GM12878 (cell line): ENCODE results near the gene TDRD9. TPM values are rescaled to one million over a fixed set of nuclear protein-coding genes. Genes with fewer than 3 reads are reported as not detected.

ENCODE experiments used
- ATAC-seq: fragments of 200-7000 bp; cut with Tn5 transposase; 3 replicates; pipeline ENCODE4 v1.9.1; 2020; ENCODE audit warnings: mild to moderate bottlenecking, moderate library complexity
- BruUV-seq: library from RNA; stranded (reverse); fragments of 400-500 nt; replicated peaks from 2 replicates; lab custom pipeline; 2021; lab: Mats Ljungman, UMichigan
- CTCF ChIA-PET: fragments of 300-600 bp; sonication (Branson Sonifier 250); formaldehyde crosslinking; extraction: SDS; loops from one replicate; lab custom pipeline; 2021; ENCODE audit warnings: inconsistent platforms; lab: Yijun Ruan, JAX
- POLR2A ChIA-PET: fragments of 350-600 bp; formaldehyde crosslinking; extraction: SDS; loops from one replicate; lab custom pipeline; 2021; ENCODE audit warnings: inconsistent platforms; lab: Charles Lee
- RAD21 ChIA-PET: fragments of 300-600 bp; sonication (Branson Sonifier 250); formaldehyde crosslinking; loops from one replicate; lab custom pipeline; 2023; ENCODE audit warnings: antibody characterized with exemption; ENCODE audit not compliant: unreplicated experiment; lab: Charles Lee
- SMC1A ChIA-PET: fragments of 300-600 bp; sonication (Branson Sonifier 250); formaldehyde crosslinking; loops from one replicate; lab custom pipeline; 2023; ENCODE audit not compliant: unreplicated experiment, uncharacterized antibody; lab: Charles Lee
- DNase-seq: peaks from one replicate; pipeline ENCODE4 v3.0.0-alpha.2; 2011; ENCODE audit warnings: low read depth, low spot score
- FAIRE-seq: peaks from 3 replicates; lab custom pipeline; 2011; peaks lifted over from hg19 to GRCh38; lab: Jason Lieb, UNC
- H2AFZ ChIP-seq: 2 replicates; pipeline ENCODE4 v1.6.0; 2011; ENCODE audit warnings: low read depth, low read length, control low read depth; ENCODE audit not compliant: control insufficient read depth
- H3K27ac ChIP-seq: 2 replicates; pipeline ENCODE4 v1.5.1; 2011; ENCODE audit warnings: control low read depth; ENCODE audit not compliant: control insufficient read depth, insufficient read depth
- H3K27me3 ChIP-seq, 2 experiments: replicated peaks in 1 of 2; 2 replicates each; pipeline versions ENCODE4 v1.6.0 to v1.6.1; 2011; ENCODE audit warnings: low read length in 1 of 2; ENCODE audit not compliant: control insufficient read depth in 2 of 2, insufficient read depth in 2 of 2
- H3K36me3 ChIP-seq, 2 experiments: 2 replicates each; pipeline ENCODE4 v1.5.1; 2011; ENCODE audit warnings: low read length in 1 of 2; ENCODE audit not compliant: control insufficient read depth in 2 of 2, insufficient read depth in 2 of 2
- H3K4me1 ChIP-seq: 2 replicates; pipeline ENCODE4 v1.6.1; 2011; ENCODE audit warnings: mild to moderate bottlenecking, low read length, moderate library complexity, mixed read lengths; ENCODE audit not compliant: control insufficient read depth, insufficient read depth
- H3K4me2 ChIP-seq: 2 replicates; pipeline ENCODE4 v1.6.0; 2011; ENCODE audit warnings: control low read depth; ENCODE audit not compliant: control insufficient read depth, insufficient read depth
- H3K4me3 ChIP-seq: fragments of 200-600 bp; sonication (generic); 2 replicates; pipeline ENCODE4 v1.5.1; 2016
- H3K79me2 ChIP-seq: 2 replicates; pipeline ENCODE4 v1.6.0; 2011; ENCODE audit warnings: low read length; ENCODE audit not compliant: control insufficient read depth, insufficient read depth
- H3K9ac ChIP-seq: 2 replicates; pipeline ENCODE4 v1.8.0; 2011; ENCODE audit warnings: low read length, control low read depth, mixed read lengths; ENCODE audit not compliant: control insufficient read depth, insufficient read depth
- H3K9me3 ChIP-seq: replicated peaks from 3 replicates; pipeline ENCODE4 v1.5.1; 2011; ENCODE audit warnings: mild to moderate bottlenecking, low read length; ENCODE audit not compliant: control insufficient read depth, insufficient read depth
- H4K20me1 ChIP-seq: 2 replicates; pipeline ENCODE4 v1.6.0; 2011; ENCODE audit not compliant: control insufficient read depth, insufficient read depth
- CREB1 ChIP-seq: IDR thresholded peaks from 2 replicates; pipeline ENCODE4 v1.6.1; 2012; ENCODE audit warnings: low read depth, mild to moderate bottlenecking, inconsistent platforms
- GABPA ChIP-seq: IDR thresholded peaks from 2 replicates; pipeline ENCODE4 v1.6.1; 2014; ENCODE audit warnings: antibody characterized with exemption, low read depth, mild to moderate bottlenecking, inconsistent platforms
- MEF2B ChIP-seq: fragments of 450-650 bp; IDR thresholded peaks from 2 replicates; pipeline ENCODE4 v1.6.1; 2018; ENCODE audit warnings: mild to moderate bottlenecking, moderate library complexity; ENCODE audit not compliant: partially characterized antibody, poor library complexity, severe bottlenecking
- NFYB ChIP-seq: IDR thresholded peaks from 2 replicates; pipeline ENCODE4 v1.6.1; 2011; ENCODE audit warnings: low read depth, mild to moderate bottlenecking, low read length, improper control_type of control experiment, moderate library complexity; ENCODE audit not compliant: insufficient read depth
- NR2C1 ChIP-seq: fragments of 450-650 bp; IDR thresholded peaks from 2 replicates; pipeline ENCODE4 v1.6.1; 2017; ENCODE audit warnings: antibody characterized with exemption, mild to moderate bottlenecking, moderate library complexity
- PML ChIP-seq: IDR thresholded peaks from 2 replicates; pipeline ENCODE4 v1.6.1; 2012; ENCODE audit warnings: low read length, inconsistent platforms
- PRDM15 ChIP-seq: fragments of 450-650 bp; formaldehyde crosslinking; IDR thresholded peaks from 2 replicates; pipeline ENCODE4 v1.4.0; 2020; ENCODE audit warnings: mild to moderate bottlenecking, moderate library complexity
- SKIL ChIP-seq: fragments of 450-650 bp; IDR thresholded peaks from 2 replicates; pipeline ENCODE4 v1.6.1; 2017; ENCODE audit warnings: mild to moderate bottlenecking, low read depth, inconsistent platforms; ENCODE audit not compliant: poor library complexity, severe bottlenecking
- STAT1 ChIP-seq: fragments of 450-650 bp; conservative IDR thresholded peaks from 2 replicates; pipeline ENCODE4 v1.6.1; 2014; ENCODE audit warnings: antibody characterized with exemption, mild to moderate bottlenecking
- TCF3 ChIP-seq: IDR thresholded peaks from 2 replicates; pipeline ENCODE4 v1.6.1; 2012; ENCODE audit warnings: low read depth, mild to moderate bottlenecking, low read length, borderline replicate concordance; ENCODE audit not compliant: insufficient read depth
- TCF7 ChIP-seq: IDR thresholded peaks from 2 replicates; pipeline ENCODE4 v1.6.1; 2014; ENCODE audit warnings: antibody characterized with exemption, borderline replicate concordance
- ZNF384 ChIP-seq: IDR thresholded peaks from 2 replicates; pipeline ENCODE4 v1.6.1; 2012; ENCODE audit warnings: low read depth, mild to moderate bottlenecking, low read length, improper control_type of control experiment, borderline replicate concordance
- ZZZ3 ChIP-seq: IDR thresholded peaks from 2 replicates; pipeline ENCODE4 v1.6.1; 2011; ENCODE audit warnings: low read depth; ENCODE audit not compliant: control insufficient read depth, insufficient read length
- WGBS: methylation state at CpG from one replicate; pipeline ENCODE4 v1.1.6; 2016; ENCODE audit warnings: low lambda C conversion rate; ENCODE audit not compliant: insufficient replicate concordance, insufficient coverage; ENCODE audit errors: missing lambda C conversion rate; 5-methylcytosine and 5-hydroxymethylcytosine counted together
- in situ Hi-C: fragments of 300-500 bp; cut with MboI; formaldehyde crosslinking; loops from 9 replicates; pipeline ENCODE4 v1.14.3; 2018; ENCODE audit warnings: mixed read lengths
- intact Hi-C: fragments of 100-400 bp; cut with micrococcal nuclease; formaldehyde crosslinking; loops from one replicate; pipeline ENCODE4 v1.14.2; 2022; ENCODE audit not compliant: unreplicated experiment
- polyA plus RNA-seq, 11 experiments: library from polyadenylated mRNA; depleted of rRNA in 4 of 11; unstranded in 6 of 11; stranded (reverse) in 5 of 11; fragments of >200 nt; fragmentation: Nextera tagmentation in 4 of 11; fragmentation: Illumina TruSeq in 1 of 11; extraction: Ambion mirVana in 4 of 11; extraction: Trizol in 1 of 11; gene quantifications; 1 replicate in 1 of 11; 2 replicates in 10 of 11; pipeline versions ENCODE4 v1.2.1 to v1.2.3, GENCODE V29; 2011 to 2016; ENCODE audit warnings: inconsistent platforms in 2 of 11, missing spikeins in 2 of 11, low read depth in 1 of 11
- total RNA-seq, 4 experiments: library from RNA; depleted of rRNA in 3 of 4; stranded (reverse); fragments of >200 nt in 3 of 4; fragmentation: Illumina TruSeq in 1 of 4; extraction: Trizol in 1 of 4; gene quantifications; 2 replicates each; pipeline versions ENCODE4 v1.2.1 to v1.2.3, GENCODE V29; 2013 to 2021

The TDRD9 gene
- total and polyA plus RNA-seq, 10 of the 15 experiments (the other 5 are each of a cell fraction or from before 2014, with no cell fraction given) = 0.12 TPM; not detected in 9

DNA sequence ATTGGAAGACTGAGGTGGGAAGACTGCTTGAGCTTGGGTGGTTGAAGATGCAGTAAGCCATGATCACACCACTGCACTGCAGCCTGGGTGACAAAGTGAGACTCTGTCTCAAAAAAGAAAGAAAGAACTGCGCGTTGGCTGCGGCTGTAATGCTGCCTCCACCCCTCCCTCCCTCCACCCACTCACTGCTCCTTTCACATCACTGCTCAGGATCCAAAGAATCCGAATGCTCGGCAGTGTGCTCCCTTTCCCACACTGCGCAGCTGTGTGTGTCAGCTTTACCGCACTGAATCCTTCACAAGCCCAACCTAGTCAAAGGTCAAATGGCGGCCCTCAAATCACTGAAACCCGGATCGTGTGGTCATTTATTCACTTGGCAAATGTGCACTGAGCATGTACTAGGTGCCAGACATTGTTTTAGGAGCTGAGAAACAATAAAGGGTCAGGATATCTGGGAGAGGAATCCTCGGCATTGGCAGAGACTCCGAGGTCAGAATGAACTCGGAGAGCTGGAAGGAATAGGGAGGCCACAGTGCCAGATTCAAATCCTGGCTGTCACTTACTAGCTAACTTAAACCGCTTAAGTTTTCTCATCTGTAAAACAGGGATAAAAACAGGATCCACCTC lies 11.5 kb upstream of the TDRD9 start:
- Histone ChIP-seq H2AFZ (no peak overlapping the region), H3K27ac (no peak overlapping the region), H3K9ac (no peak overlapping the region), H3K79me2 (peaks cover 27% of the 10 kb centered on the region), H3K4me1 (no peaks in the 10 kb centered on the region), H3K36me3 (peaks cover 0 to 12% of the 10 kb centered on the region in 2 experiments; a peak in 3 of 4 replicates), H3K4me3 (no peak overlapping the region), H4K20me1 (no peaks in the 10 kb centered on the region), H3K9me3 (no peaks in the 10 kb centered on the region), H3K4me2 (no peak overlapping the region), H3K27me3 (no peaks in the 10 kb centered on the region)
- 98% methylated on average over 14 of the region's 14 CpGs for WGBS
- ChIA-PET POLR2A (interaction anchor here (1.0 kb wide), 2 partner anchors 13 to 23 kb away, joined by 3 to 4 read pairs; no protein-coding TSS in a partner anchor), RAD21 (no interaction called here), CTCF (interaction anchor here (0.8 to 1.6 kb wide), 5 partner anchors 11 to 502 kb away, joined by 3 to 6 read pairs (median 4); no protein-coding TSS in a partner anchor), SMC1A (interaction anchor here (1.2 kb wide), 1 partner anchor 15 kb away, joined by 3 read pairs; no protein-coding TSS in a partner anchor)
- in situ Hi-C loops = no loop called here
- TF ChIP-seq SKIL = no peak
- no peak for TF ChIP-seq NR2C1
- no peak for TF ChIP-seq TCF3
- TF ChIP-seq CREB1 = no peak
- TF ChIP-seq NFYB = no peak
- TF ChIP-seq GABPA = no peak
- no peak for TF ChIP-seq PRDM15
- no peak for TF ChIP-seq ZNF384
- TF ChIP-seq STAT1 = no peak
- TF ChIP-seq ZZZ3 = no peak
- TF ChIP-seq TCF7 = no peak
- no peak for TF ChIP-seq MEF2B
- no peak for TF ChIP-seq PML
- DNase-seq = no peak
- no peak for ATAC-seq
- FAIRE-seq = no peak
- intact Hi-C loops = loop anchor here (10.0 kb wide), 1 partner anchor 342 kb away; no protein-coding TSS in a partner anchor
- TSS peak; percentile 18 for BruUV-seq
